A549 (cell line): Measurements from ENCODE around the gene ADH1C. TPM values are rescaled to one million over a fixed set of nuclear protein-coding genes. Genes with fewer than 3 reads are reported as not detected.

Experiments used
- ATAC-seq, 2 experiments: fragments of 200-7000 bp in 1 of 2; fragments of >200 bp in 1 of 2; cut with Nextera tagmentation in 1 of 2; cut with Tn5 transposase in 1 of 2; 3 replicates each; pipeline versions ENCODE4 v1.8.0 to v1.9.1; 2018 to 2020; ENCODE audit warnings: mild to moderate bottlenecking in 1 of 2, moderate library complexity in 1 of 2
- CTCF ChIA-PET: fragments of 300-600 bp; sonication (Branson Sonifier 250); formaldehyde crosslinking; extraction: SDS; loops from one replicate; lab custom pipeline; 2021; ENCODE audit warnings: antibody characterized with exemption, inconsistent platforms; lab: Yijun Ruan, JAX
- POLR2A ChIA-PET: fragments of 350-600 bp; formaldehyde crosslinking; extraction: SDS; loops from one replicate; lab custom pipeline; 2021; ENCODE audit warnings: antibody characterized with exemption, inconsistent platforms; lab: Yijun Ruan, JAX
- DNase-seq, 2 experiments: peaks; one replicate each; pipeline versions ENCODE4 v3.0.0 to v3.0.0-alpha.2; 2011 to 2016; ENCODE audit warnings: low read depth in 1 of 2, low spot score in 1 of 2
- FAIRE-seq: peaks from 2 replicates; lab custom pipeline; 2011; peaks lifted over from hg19 to GRCh38; lab: Jason Lieb, UNC
- H3K27ac ChIP-seq, 2 experiments: fragments of >200 bp; sonication (Bioruptor Twin); formaldehyde crosslinking; 3 replicates each; pipeline ENCODE4 v1.5.1; 2016 to 2017
- H3K4me1 ChIP-seq: fragments of >200 bp; sonication (Bioruptor Twin); formaldehyde crosslinking; 3 replicates; pipeline ENCODE4 v1.6.1; 2016
- H3K4me2 ChIP-seq: fragments of >200 bp; sonication (Bioruptor Twin); formaldehyde crosslinking; 3 replicates; pipeline ENCODE4 v1.6.1; 2016
- H3K4me3 ChIP-seq: fragments of >200 bp; sonication (Bioruptor Twin); formaldehyde crosslinking; 3 replicates; pipeline ENCODE4 v1.5.1; 2016
- H3K9me3 ChIP-seq: fragments of >200 bp; sonication (Bioruptor Twin); formaldehyde crosslinking; 3 replicates; pipeline ENCODE4 v1.6.1; 2016
- ATOH8 ChIP-seq: fragments of 250-450 bp; sonication (Bioruptor Pico); IDR thresholded peaks from 2 replicates; pipeline ENCODE4 v1.5.0; 2020; ENCODE audit warnings: low read depth, mild to moderate bottlenecking, moderate library complexity
- BHLHE40 ChIP-seq: IDR thresholded peaks from 2 replicates; pipeline ENCODE4 v1.6.1; 2012; ENCODE audit warnings: low read depth, low read length, inconsistent platforms
- CEBPB ChIP-seq, 2 experiments: fragments of >200 bp in 1 of 2; sonication (Bioruptor Twin) in 1 of 2; formaldehyde crosslinking in 1 of 2; IDR thresholded peaks; 2 replicates each; pipeline ENCODE4 v1.6.1; 2012 to 2016
- CHD2 ChIP-seq: fragments of 150-350 bp; IDR thresholded peaks from 2 replicates; pipeline ENCODE4 v1.6.1; 2014; ENCODE audit warnings: low read length; ENCODE audit not compliant: partially characterized antibody
- EHMT2 ChIP-seq: fragments of 200-600 bp; sonication (generic); IDR thresholded peaks from 2 replicates; pipeline ENCODE4 v1.6.1; 2016; ENCODE audit warnings: antibody characterized with exemption, low read depth, mild to moderate bottlenecking, moderate library complexity
- ESRRA ChIP-seq: fragments of 150-350 bp; IDR thresholded peaks from 2 replicates; pipeline ENCODE4 v1.6.1; 2014; ENCODE audit warnings: mild to moderate bottlenecking, low read length, borderline replicate concordance
- FOSB ChIP-seq: fragments of 250-450 bp; sonication (Bioruptor Pico); IDR thresholded peaks from 2 replicates; pipeline ENCODE4 v1.5.0; 2020; ENCODE audit warnings: mild to moderate bottlenecking, moderate library complexity
- FOSL2 ChIP-seq, 2 experiments: fragments of 450-650 bp in 1 of 2; fragments of >200 bp in 1 of 2; sonication (Bioruptor Twin) in 1 of 2; formaldehyde crosslinking; IDR thresholded peaks; 2 replicates each; pipeline versions ENCODE4 v1.5.0 to v1.6.1; 2016 to 2020; ENCODE audit warnings: mild to moderate bottlenecking in 1 of 2, moderate library complexity in 1 of 2
- GATA3 ChIP-seq: IDR thresholded peaks from 2 replicates; pipeline ENCODE4 v1.6.1; 2012; ENCODE audit warnings: borderline replicate concordance
- HDAC2 ChIP-seq: fragments of 200-600 bp; sonication (generic); IDR thresholded peaks from 2 replicates; pipeline ENCODE4 v1.6.1; 2016
- HEYL ChIP-seq: fragments of 250-450 bp; sonication (Bioruptor Pico); IDR thresholded peaks from 2 replicates; pipeline ENCODE4 v1.8.0; 2021; ENCODE audit warnings: mild to moderate bottlenecking, moderate library complexity
- HOXA7 ChIP-seq: fragments of 250-450 bp; sonication (Bioruptor Pico); IDR thresholded peaks from 2 replicates; pipeline ENCODE4 v1.5.0; 2020; ENCODE audit warnings: mild to moderate bottlenecking, moderate library complexity
- HOXB13 ChIP-seq: fragments of 250-450 bp; sonication (Bioruptor Pico); IDR thresholded peaks from 2 replicates; pipeline ENCODE4 v1.5.0; 2020; ENCODE audit warnings: low read depth, mild to moderate bottlenecking, moderate library complexity
- HOXB5 ChIP-seq: fragments of 250-450 bp; sonication (Bioruptor Pico); IDR thresholded peaks from 2 replicates; pipeline ENCODE4 v1.5.0; 2020; ENCODE audit warnings: mild to moderate bottlenecking, moderate library complexity
- JUN ChIP-seq, 2 experiments: fragments of >200 bp; sonication (Bioruptor Twin); formaldehyde crosslinking; IDR thresholded peaks; 2 replicates in 1 of 2; 3 replicates in 1 of 2; pipeline ENCODE4 v1.6.1; 2016 to 2017
- MAFK ChIP-seq: fragments of 450-650 bp; IDR thresholded peaks from 2 replicates; pipeline ENCODE4 v1.6.1; 2014; ENCODE audit not compliant: partially characterized antibody
- MAZ ChIP-seq: fragments of 150-350 bp; IDR thresholded peaks from 2 replicates; pipeline ENCODE4 v1.6.1; 2014; ENCODE audit warnings: antibody characterized with exemption, low read depth, low read length, borderline replicate concordance
- MYC ChIP-seq: IDR thresholded peaks from 2 replicates; pipeline ENCODE4 v1.6.1; 2012; ENCODE audit warnings: mild to moderate bottlenecking, inconsistent platforms, low read length, improper control_type of control experiment, borderline replicate concordance
- PBX3 ChIP-seq: IDR thresholded peaks from 2 replicates; pipeline ENCODE4 v1.6.1; 2012
- POLR2A ChIP-seq: IDR thresholded peaks from 2 replicates; pipeline ENCODE4 v1.6.1; 2012; ENCODE audit warnings: mild to moderate bottlenecking, low read length
- POLR2AphosphoS2 ChIP-seq: conservative IDR thresholded peaks from 2 replicates; pipeline ENCODE4 v1.6.1; 2012; ENCODE audit warnings: low read length, improper control_type of control experiment, inconsistent platforms
- RAD21 ChIP-seq, 2 experiments: fragments of >200 bp in 1 of 2; sonication (Bioruptor Twin) in 1 of 2; formaldehyde crosslinking in 1 of 2; IDR thresholded peaks in 1 of 2; conservative IDR thresholded peaks in 1 of 2; 2 replicates in 1 of 2; 3 replicates in 1 of 2; pipeline ENCODE4 v1.6.1; 2012 to 2018; ENCODE audit warnings: inconsistent platforms in 1 of 2
- RARB ChIP-seq: fragments of 250-450 bp; sonication (Bioruptor Pico); IDR thresholded peaks from 2 replicates; pipeline ENCODE4 v1.8.0; 2021; ENCODE audit warnings: mild to moderate bottlenecking, moderate library complexity
- RCOR1 ChIP-seq: fragments of 150-350 bp; IDR thresholded peaks from 2 replicates; pipeline ENCODE4 v1.6.1; 2014; ENCODE audit warnings: antibody characterized with exemption, low read length, low read depth
- RNF2 ChIP-seq: fragments of 200-600 bp; sonication (generic); IDR thresholded peaks from 2 replicates; pipeline ENCODE4 v1.6.1; 2016; ENCODE audit warnings: low read depth, mild to moderate bottlenecking, antibody characterized with exemption, moderate library complexity, borderline replicate concordance
- SMC3 ChIP-seq: fragments of >200 bp; sonication (Bioruptor Twin); formaldehyde crosslinking; IDR thresholded peaks from 3 replicates; pipeline ENCODE4 v1.6.1; 2018; ENCODE audit warnings: inconsistent platforms
- TP53 ChIP-seq: fragments of 250-450 bp; sonication (Bioruptor Pico); IDR thresholded peaks from 2 replicates; pipeline ENCODE4 v1.5.0; 2021; ENCODE audit warnings: mild to moderate bottlenecking, moderate library complexity
- WGBS: methylation state at CpG from one replicate; pipeline ENCODE4 v1.1.6; 2017; ENCODE audit errors: missing lambda C conversion rate; 5-methylcytosine and 5-hydroxymethylcytosine counted together
- polyA plus RNA-seq, 4 experiments: library from polyadenylated mRNA; depleted of rRNA in 3 of 4; stranded (reverse); fragments of >200 nt; fragmentation: RNase III in 1 of 4; extraction: RNeasy Plus Mini Kit Qiagen cat#74134 plus additional on column Dnase treatment in 1 of 4; gene quantifications; 2 replicates in 3 of 4; 3 replicates in 1 of 4; pipeline ENCODE4 v1.2.3, GENCODE V29; 2011 to 2017

Gene ADH1C
- polyA plus RNA-seq, 2 of the 4 experiments (the other 2 are of a cell fraction) = not detected

GRCh38 chr4:99314211-99314610 is 38.3 kb downstream of the ADH1C start:
- H3K4me2 ChIP-seq = no peak overlapping the region
- TF ChIP-seq RARB (CRISPR knock-in tag) (no peak), MAFK (no peak), HDAC2 (no peak), BHLHE40 (no peak), HOXA7 (no peak), RAD21 (conservative IDR thresholded peaks at IDR 0.05 in 1 of 2, IDR thresholded peaks at IDR 0.05 in 1 of 2) (no peak), SMC3 (no peak), FOSB (CRISPR knock-in tag) (no peak), RCOR1 (no peak), PBX3 (no peak), HOXB13 (CRISPR knock-in tag) (no peak), MAZ (no peak), ESRRA (no peak)
- WGBS = 13% methylated on average over 1 of the region's 1 CpG
- no peak overlapping the region for H3K4me3 ChIP-seq
- POLR2A ChIA-PET = no interaction called here
- no peak for DNase-seq
- H3K9me3 ChIP-seq = no peaks in the 10 kb centered on the region
- FAIRE-seq = no peak
- CTCF ChIA-PET = no interaction called here
- ATAC-seq = no peak
- no peaks in the 10 kb centered on the region for H3K4me1 ChIP-seq
- no peak overlapping the region for H3K27ac ChIP-seq

DNA sequence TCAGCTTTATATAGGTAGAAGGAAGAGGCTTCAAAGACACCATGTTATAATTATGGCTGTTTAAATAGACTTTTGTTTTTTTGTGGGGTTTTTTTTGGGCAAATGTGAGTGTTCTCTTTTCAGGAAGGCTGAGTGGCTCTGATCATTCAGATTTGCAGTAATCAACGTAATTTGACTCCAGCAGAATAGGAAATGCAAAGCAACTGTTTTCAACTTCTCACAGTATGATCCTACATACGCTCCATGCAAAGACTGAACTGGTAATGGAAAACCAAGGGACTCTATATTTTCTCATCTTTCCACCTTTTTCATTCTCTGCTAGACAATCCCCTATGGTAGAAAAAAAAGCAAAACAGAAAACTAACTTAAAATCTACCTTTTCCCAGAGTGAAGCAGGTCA is 42.2 kb downstream of the ADH1C start:
- TF ChIP-seq SMC3 (no peak), RAD21 (conservative IDR thresholded peaks at IDR 0.05 in 1 of 2, IDR thresholded peaks at IDR 0.05 in 1 of 2) (no peak), ATOH8 (no peak), FOSL2 (IDR thresholded peaks at IDR 0.05) (no peak), FOSL2 (CRISPR knock-in tag; IDR thresholded peaks at IDR 0.05) (no peak), JUN (IDR thresholded peaks at IDR 0.05) (no peak), BHLHE40 (no peak), POLR2A (no peak), POLR2AphosphoS2 (no peak), CEBPB (IDR thresholded peaks at IDR 0.05) (no peak), HOXB5 (CRISPR knock-in tag) (no peak), CHD2 (no peak), FOSB (CRISPR knock-in tag) (no peak), GATA3 (no peak), RNF2 (no peak), MYC (no peak), RARB (CRISPR knock-in tag) (no peak), HEYL (CRISPR knock-in tag) (no peak), EHMT2 (no peak), TP53 (CRISPR knock-in tag) (no peak)
- TF ChIP-seq, all 56 proteins: peak for 0
- no peak overlapping the region for H3K4me3 ChIP-seq
- POLR2A ChIA-PET = no interaction called here

More for the DNA sequence above, 42.2 kb downstream of the ADH1C start:
- Histone ChIP-seq H3K4me1 (no peaks in the 10 kb centered on the region), H3K9me3 (no peaks in the 10 kb centered on the region), H3K27ac (no peak overlapping the region), H3K4me2 (no peak overlapping the region)
- FAIRE-seq = no peak
- CTCF ChIA-PET = no interaction called here
- ATAC-seq = no peak
- DNase-seq = no peak
- WGBS = 37% methylated on average over 2 of the region's 2 CpGs
